Astrocyte (in vitro differentiated cells and primary cell): ENCODE data around the gene CTTN. TPM values are rescaled to one million over a fixed set of nuclear protein-coding genes. Genes with fewer than 3 reads are reported as not detected.

Experiments used
- DNase-seq: peaks from one replicate; pipeline ENCODE4 v3.0.0-alpha.2; 2010; ENCODE audit warnings: low read depth
- FAIRE-seq: peaks from 2 replicates; lab custom pipeline; 2011; peaks lifted over from hg19 to GRCh38; lab: Jason Lieb, UNC
- H2AFZ ChIP-seq: 2 replicates; pipeline ENCODE4 v1.6.0; 2012; ENCODE audit warnings: low read depth, low read length, inconsistent platforms
- H3K27ac ChIP-seq: 2 replicates; pipeline ENCODE4 v1.5.1; 2011; ENCODE audit warnings: low read depth, low read length, inconsistent platforms
- H3K27me3 ChIP-seq: 2 replicates; pipeline ENCODE4 v1.6.0; 2011; ENCODE audit warnings: low read length, inconsistent platforms; ENCODE audit not compliant: insufficient read depth
- H3K36me3 ChIP-seq: 2 replicates; pipeline ENCODE4 v1.5.1; 2011; ENCODE audit warnings: low read length, inconsistent platforms; ENCODE audit not compliant: insufficient read depth
- H3K4me1 ChIP-seq: 2 replicates; pipeline ENCODE4 v1.5.1; 2011; ENCODE audit warnings: low read length, inconsistent platforms; ENCODE audit not compliant: insufficient read depth
- H3K4me2 ChIP-seq: 2 replicates; pipeline ENCODE4 v1.6.0; 2012; ENCODE audit warnings: low read length, inconsistent platforms
- H3K4me3 ChIP-seq: 2 replicates; pipeline ENCODE4 v1.5.1; 2011; ENCODE audit warnings: low read depth, mild to moderate bottlenecking, low read length, inconsistent platforms; ENCODE audit not compliant: insufficient read depth
- H3K79me2 ChIP-seq: 2 replicates; pipeline ENCODE4 v1.6.0; 2012; ENCODE audit warnings: mild to moderate bottlenecking, low read length, inconsistent platforms; ENCODE audit not compliant: insufficient read depth
- H3K9ac ChIP-seq: 2 replicates; pipeline ENCODE4 v1.6.0; 2012; ENCODE audit warnings: mild to moderate bottlenecking, low read length, inconsistent platforms
- H3K9me3 ChIP-seq: 2 replicates; pipeline ENCODE4 v1.5.1; 2012; ENCODE audit warnings: low read depth, mild to moderate bottlenecking, low read length, inconsistent platforms; ENCODE audit not compliant: insufficient read depth
- H4K20me1 ChIP-seq: 2 replicates; pipeline ENCODE4 v1.6.0; 2012; ENCODE audit warnings: low read length, inconsistent platforms; ENCODE audit not compliant: insufficient read depth
- H3K27ac Mint-ChIP-seq: one replicate; pipeline ENCODE4 v1.8.0; 2021; ENCODE audit warnings: mild to moderate bottlenecking, mixed read lengths; ENCODE audit not compliant: unreplicated experiment
- H3K27me3 Mint-ChIP-seq: one replicate; pipeline ENCODE4 v1.8.0; 2021; ENCODE audit warnings: low read depth, mixed read lengths; ENCODE audit not compliant: unreplicated experiment
- H3K36me3 Mint-ChIP-seq: one replicate; pipeline ENCODE4 v1.8.0; 2021; ENCODE audit warnings: low read depth, mixed read lengths; ENCODE audit not compliant: unreplicated experiment
- H3K4me1 Mint-ChIP-seq: one replicate; pipeline ENCODE4 v1.8.0; 2021; ENCODE audit warnings: low read depth, mixed read lengths; ENCODE audit not compliant: unreplicated experiment
- H3K4me3 Mint-ChIP-seq: one replicate; pipeline ENCODE4 v1.8.0; 2021; ENCODE audit warnings: mild to moderate bottlenecking, moderate library complexity, mixed read lengths; ENCODE audit not compliant: unreplicated experiment
- H3K9me3 Mint-ChIP-seq: one replicate; pipeline ENCODE4 v1.8.0; 2021; ENCODE audit warnings: mild to moderate bottlenecking, mixed read lengths; ENCODE audit not compliant: unreplicated experiment
- EZH2 ChIP-seq: IDR thresholded peaks from 2 replicates; pipeline ENCODE4 v1.6.1; 2012; ENCODE audit warnings: mild to moderate bottlenecking, low read length, inconsistent platforms; ENCODE audit not compliant: insufficient read depth
- total RNA-seq: library from RNA; stranded (reverse); gene quantifications from 2 replicates; pipeline ENCODE4 v1.2.1, GENCODE V29; 2021
- TF ChIP-seq, protein P1 (sequence below): IDR thresholded peaks from 2 replicates; pipeline ENCODE4 v1.5.1; 2011; ENCODE audit warnings: low read depth, mild to moderate bottlenecking, inconsistent platforms, low read length, moderate library complexity; ENCODE audit not compliant: insufficient read depth

CTTN gene
- total RNA-seq, 1 donor from 2014 or later, result 344 TPM

DNA sequence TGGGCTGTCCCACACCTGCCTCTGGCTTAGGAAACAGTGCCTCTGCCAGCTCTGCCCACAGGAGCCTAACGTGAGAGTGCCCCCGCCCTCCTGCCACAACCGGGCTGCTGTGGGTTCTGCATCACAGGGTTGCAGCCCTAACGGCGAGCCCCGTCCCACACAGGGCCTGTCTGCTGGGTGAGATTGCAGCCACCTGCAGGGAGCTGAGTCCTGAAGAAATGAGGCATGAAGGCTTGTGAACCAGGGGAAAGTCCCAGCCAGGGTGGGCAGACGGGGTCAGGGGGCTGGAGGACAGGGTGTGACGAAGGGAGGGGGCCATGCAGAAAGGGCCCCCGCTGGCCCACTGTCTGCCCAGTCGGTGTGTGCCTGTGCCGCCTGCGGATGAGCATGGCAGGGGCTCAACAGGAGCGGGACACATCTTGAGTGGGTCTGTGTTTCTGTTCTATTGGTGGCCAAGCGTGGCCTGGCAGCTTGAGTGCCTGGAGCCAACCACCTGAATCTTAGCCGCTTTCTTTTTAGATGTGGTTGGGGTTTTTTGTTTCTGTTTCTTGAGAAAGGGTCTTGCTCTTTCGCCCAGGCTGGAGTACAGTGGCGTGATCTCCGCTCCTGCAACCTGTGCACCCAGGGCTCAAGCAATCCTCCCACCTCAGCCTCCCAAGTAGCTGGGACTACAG lies 38.9 kb downstream of the CTTN start:
- H4K20me1 ChIP-seq, result peaks cover 60% of the 10 kb centered on the region
- TF ChIP-seq EZH2, result no peak
- H3K4me3 Mint-ChIP-seq, result no peak overlapping the region
- no peaks in the 10 kb centered on the region for H3K79me2 ChIP-seq
- H3K9ac ChIP-seq, result no peak overlapping the region
- H3K4me3 ChIP-seq, result no peak overlapping the region
- H3K4me1 ChIP-seq, result no peaks in the 10 kb centered on the region
- no peak overlapping the region for H3K4me2 ChIP-seq
- no peaks in the 10 kb centered on the region for H3K4me1 Mint-ChIP-seq
- H3K27me3 ChIP-seq, result no peaks in the 10 kb centered on the region
- H3K9me3 ChIP-seq, result no peaks in the 10 kb centered on the region
- no peak overlapping the region for H2AFZ ChIP-seq
- H3K27ac Mint-ChIP-seq, result no peak overlapping the region
- no peaks in the 10 kb centered on the region for H3K27me3 Mint-ChIP-seq
- peaks cover 41% of the 10 kb centered on the region for H3K36me3 ChIP-seq
- H3K27ac ChIP-seq, result no peak overlapping the region
- FAIRE-seq (no peak), DNase-seq (no peak)
- no peaks in the 10 kb centered on the region for H3K9me3 Mint-ChIP-seq
- peaks cover 34% of the 10 kb centered on the region for H3K36me3 Mint-ChIP-seq

DNA sequence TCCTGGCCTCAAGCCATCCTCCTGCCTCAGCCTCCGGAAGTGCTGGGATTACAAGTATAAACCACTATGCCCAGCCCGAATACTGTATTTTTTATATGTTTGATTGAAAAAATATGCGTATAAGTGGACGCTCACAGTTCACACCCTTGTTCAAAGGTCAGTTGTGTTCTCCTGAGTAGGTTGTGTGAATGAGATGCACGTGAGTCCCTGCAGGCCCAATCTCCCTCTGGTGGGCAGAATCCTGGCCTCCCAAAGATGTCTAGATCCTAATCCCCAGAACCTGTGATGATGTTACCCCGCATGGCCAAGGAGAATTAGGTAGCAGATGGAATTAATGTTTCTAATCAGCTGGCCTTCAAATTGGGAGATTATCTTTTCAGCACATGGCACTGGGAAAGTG lies 41.9 kb downstream of the CTTN start:
- no peaks in the 10 kb centered on the region for H3K4me1 Mint-ChIP-seq

DNA sequence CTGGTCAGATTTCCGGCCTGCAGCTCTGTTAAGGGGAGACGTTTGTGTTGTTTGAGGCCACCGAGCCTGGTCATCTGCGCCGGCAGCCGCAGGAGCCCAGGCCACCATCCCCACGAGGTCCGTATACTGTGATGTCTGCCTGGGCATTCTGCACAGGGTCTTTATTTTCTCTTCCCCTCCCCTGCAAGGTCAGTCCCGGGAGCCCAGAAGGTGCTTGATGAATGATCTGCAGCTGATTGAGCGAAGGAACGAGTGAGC lies 45.4 kb downstream of the CTTN start:
- Mint-ChIP-seq H3K27ac (no peak overlapping the region), H3K4me3 (no peak overlapping the region), H3K36me3 (peaks cover 29% of the 10 kb centered on the region), H3K27me3 (no peaks in the 10 kb centered on the region), H3K4me1 (no peaks in the 10 kb centered on the region), H3K9me3 (peaks cover 14% of the 10 kb centered on the region)
- Histone ChIP-seq H4K20me1 (peaks cover 6% of the 10 kb centered on the region), H3K79me2 (no peaks in the 10 kb centered on the region), H2AFZ (no peak overlapping the region), H3K4me2 (no peak overlapping the region), H3K9me3 (peaks cover under 1% of the 10 kb centered on the region), H3K9ac (no peak overlapping the region), H3K27me3 (no peaks in the 10 kb centered on the region), H3K36me3 (peaks cover 2% of the 10 kb centered on the region), H3K4me1 (no peaks in the 10 kb centered on the region), H3K27ac (no peak overlapping the region), H3K4me3 (no peak overlapping the region)
- TF ChIP-seq, protein P1, sequence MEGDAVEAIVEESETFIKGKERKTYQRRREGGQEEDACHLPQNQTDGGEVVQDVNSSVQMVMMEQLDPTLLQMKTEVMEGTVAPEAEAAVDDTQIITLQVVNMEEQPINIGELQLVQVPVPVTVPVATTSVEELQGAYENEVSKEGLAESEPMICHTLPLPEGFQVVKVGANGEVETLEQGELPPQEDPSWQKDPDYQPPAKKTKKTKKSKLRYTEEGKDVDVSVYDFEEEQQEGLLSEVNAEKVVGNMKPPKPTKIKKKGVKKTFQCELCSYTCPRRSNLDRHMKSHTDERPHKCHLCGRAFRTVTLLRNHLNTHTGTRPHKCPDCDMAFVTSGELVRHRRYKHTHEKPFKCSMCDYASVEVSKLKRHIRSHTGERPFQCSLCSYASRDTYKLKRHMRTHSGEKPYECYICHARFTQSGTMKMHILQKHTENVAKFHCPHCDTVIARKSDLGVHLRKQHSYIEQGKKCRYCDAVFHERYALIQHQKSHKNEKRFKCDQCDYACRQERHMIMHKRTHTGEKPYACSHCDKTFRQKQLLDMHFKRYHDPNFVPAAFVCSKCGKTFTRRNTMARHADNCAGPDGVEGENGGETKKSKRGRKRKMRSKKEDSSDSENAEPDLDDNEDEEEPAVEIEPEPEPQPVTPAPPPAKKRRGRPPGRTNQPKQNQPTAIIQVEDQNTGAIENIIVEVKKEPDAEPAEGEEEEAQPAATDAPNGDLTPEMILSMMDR, result no peak
- TF ChIP-seq EZH2, result no peak
- DNase-seq (no peak), FAIRE-seq (no peak)

More for the DNA sequence above, 41.9 kb downstream of the CTTN start:
- H3K4me1 ChIP-seq, result no peaks in the 10 kb centered on the region
- H4K20me1 ChIP-seq, result peaks cover 33% of the 10 kb centered on the region
- H3K4me2 ChIP-seq, result no peak overlapping the region
- no peak overlapping the region for H2AFZ ChIP-seq
- no peaks in the 10 kb centered on the region for H3K79me2 ChIP-seq
- Mint-ChIP-seq H3K9me3 (no peaks in the 10 kb centered on the region), H3K27me3 (no peaks in the 10 kb centered on the region), H3K4me3 (no peak overlapping the region), H3K27ac (no peak overlapping the region), H3K36me3 (peaks cover 24% of the 10 kb centered on the region)
- TF ChIP-seq, protein P1, result no peak
- TF ChIP-seq EZH2, result no peak
- no peaks in the 10 kb centered on the region for H3K9me3 ChIP-seq
- H3K36me3 ChIP-seq, result peaks cover 23% of the 10 kb centered on the region
- no peaks in the 10 kb centered on the region for H3K27me3 ChIP-seq
- H3K4me3 ChIP-seq, result no peak overlapping the region
- no peak overlapping the region for H3K9ac ChIP-seq
- no peak for DNase-seq
- no peak for FAIRE-seq
- no peak overlapping the region for H3K27ac ChIP-seq
